ENCODE results near the gene NUDT16L1.

DNA sequence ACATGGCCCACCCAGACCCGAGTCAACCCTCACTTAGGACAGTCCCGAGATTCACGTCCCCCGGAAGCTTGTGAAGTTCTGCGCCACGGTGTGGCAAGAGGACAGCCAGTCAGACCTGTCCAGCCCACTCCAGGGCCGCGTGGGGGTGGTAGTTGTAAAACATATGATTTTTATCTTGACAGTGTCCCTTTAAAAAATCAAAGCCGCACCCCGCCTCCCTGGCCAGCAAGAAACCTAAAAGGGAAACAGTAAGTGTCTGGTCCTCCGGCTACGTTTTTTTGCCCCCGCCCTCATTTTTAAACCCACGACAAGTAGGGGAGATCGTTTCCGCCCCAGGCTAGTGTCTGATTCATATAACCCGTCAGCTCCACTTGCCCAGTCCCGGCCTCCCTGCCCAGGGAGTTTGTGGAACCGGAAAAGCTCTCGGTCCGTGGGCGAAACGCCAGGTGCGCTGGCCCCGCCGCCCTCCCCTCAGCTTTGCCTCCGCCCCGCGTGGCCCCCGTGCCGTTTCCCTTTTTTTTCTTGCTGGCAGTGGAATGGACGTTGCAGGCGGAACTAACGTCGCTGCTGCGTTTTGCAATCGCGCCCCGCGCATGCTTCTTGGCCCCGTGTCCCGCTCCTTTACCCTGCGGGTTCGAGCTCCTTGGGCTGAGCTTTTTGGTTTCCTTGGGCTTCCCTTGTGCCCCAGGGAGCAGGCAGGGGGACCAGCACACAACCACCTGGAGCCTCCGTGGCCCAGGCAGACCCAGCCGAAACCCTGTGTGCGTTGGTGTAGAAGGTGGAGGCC, 13.3 kb upstream of the NUDT16L1 start:
- no peak for TF ChIP-seq GATA2 (IDR thresholded peaks at IDR 0.05; ENCODE audit: low read depth, low read length)
- TF ChIP-seq GATA3 (IDR thresholded peaks at IDR 0.05; ENCODE audit: low read depth, low read length), result no peak
